Mesodermal cell (in vitro differentiated cells): ENCODE measurements around the gene SSNA1.

ENCODE experiments used
- H3K27ac ChIP-seq: 2 replicates; pipeline ENCODE4 v1.7.0; 2013; ENCODE audit warnings: mild to moderate bottlenecking, low read depth, low read length, moderate library complexity; ENCODE audit not compliant: severe bottlenecking
- H3K36me3 ChIP-seq: 2 replicates; pipeline ENCODE4 v1.7.1; 2013; ENCODE audit warnings: mild to moderate bottlenecking, low read length, moderate library complexity; ENCODE audit not compliant: control insufficient read depth, insufficient read depth
- H3K4me1 ChIP-seq: one replicate; pipeline ENCODE4 v1.7.1; 2013; ENCODE audit warnings: mild to moderate bottlenecking, low read length; ENCODE audit not compliant: insufficient read depth, control insufficient read depth, poor library complexity, severe bottlenecking
- H3K4me3 ChIP-seq: 2 replicates; pipeline ENCODE4 v1.7.0; 2013; ENCODE audit warnings: low read length, control low read depth, mild to moderate bottlenecking; ENCODE audit not compliant: insufficient read depth, poor library complexity, severe bottlenecking; ENCODE audit errors: extremely low read depth
- H3K9me3 ChIP-seq: 2 replicates; pipeline ENCODE4 v1.7.1; 2013; ENCODE audit warnings: mild to moderate bottlenecking, low read length, moderate library complexity; ENCODE audit not compliant: control insufficient read depth
- WGBS, 2 experiments: methylation state at CpG; one replicate each; pipeline ENCODE4 v1.1.5; 2013; ENCODE audit warnings: missing lambda C conversion rate in 2 of 2; ENCODE audit not compliant: insufficient coverage in 2 of 2; 5-methylcytosine and 5-hydroxymethylcytosine counted together

Gene SSNA1

DNA sequence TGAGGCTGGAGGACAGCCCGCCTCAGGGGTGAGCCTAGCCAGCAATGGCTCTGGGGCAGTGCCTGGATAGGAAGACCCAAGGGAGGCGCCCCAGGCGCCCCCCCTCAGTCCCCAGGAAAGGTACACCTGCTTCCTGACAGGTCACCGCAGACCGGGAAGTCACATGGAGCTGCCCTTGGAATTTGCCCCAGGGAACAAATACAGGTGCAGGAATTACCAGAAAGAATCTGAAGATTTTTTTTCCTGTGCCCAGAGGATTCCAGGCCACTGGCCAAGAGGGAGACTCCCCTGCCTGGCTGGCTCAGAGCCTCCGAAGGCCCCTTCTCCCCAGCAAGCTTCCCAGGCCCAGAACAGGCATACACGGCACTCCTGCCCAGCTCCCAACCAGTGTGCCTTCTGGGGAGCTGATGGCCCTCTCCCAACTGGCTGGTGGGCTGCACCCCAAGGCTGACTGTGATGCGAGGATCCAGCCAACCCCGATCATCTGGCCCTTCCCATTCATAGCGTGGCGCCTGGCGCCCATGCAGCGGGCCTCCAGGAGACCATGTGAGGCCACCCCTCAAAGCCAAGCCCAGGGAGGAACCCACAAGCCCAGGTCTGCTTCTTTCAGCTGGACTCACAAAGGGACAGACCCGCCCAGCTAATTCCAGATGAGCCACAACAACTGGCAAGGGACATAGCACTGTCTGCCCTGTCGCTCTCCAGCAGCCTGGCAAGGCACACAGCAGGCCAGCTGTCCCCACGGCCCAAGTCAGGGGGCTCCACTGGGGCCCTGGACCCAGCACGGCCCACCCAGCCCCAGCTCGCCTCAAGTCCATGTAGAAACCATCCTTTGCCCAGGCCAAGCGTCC is 9.8 kb downstream of the SSNA1 start:
- no peaks in the 10 kb centered on the region for H3K36me3 ChIP-seq
- H3K4me1 ChIP-seq = peaks cover 15% of the 10 kb centered on the region
- WGBS, 2 experiments = 93 to 94% methylated on average over 16 to 19 of the region's 19 CpGs
- no peak overlapping the region for H3K4me3 ChIP-seq
- H3K27ac ChIP-seq = no peak overlapping the region
- H3K9me3 ChIP-seq = no peaks in the 10 kb centered on the region

DNA sequence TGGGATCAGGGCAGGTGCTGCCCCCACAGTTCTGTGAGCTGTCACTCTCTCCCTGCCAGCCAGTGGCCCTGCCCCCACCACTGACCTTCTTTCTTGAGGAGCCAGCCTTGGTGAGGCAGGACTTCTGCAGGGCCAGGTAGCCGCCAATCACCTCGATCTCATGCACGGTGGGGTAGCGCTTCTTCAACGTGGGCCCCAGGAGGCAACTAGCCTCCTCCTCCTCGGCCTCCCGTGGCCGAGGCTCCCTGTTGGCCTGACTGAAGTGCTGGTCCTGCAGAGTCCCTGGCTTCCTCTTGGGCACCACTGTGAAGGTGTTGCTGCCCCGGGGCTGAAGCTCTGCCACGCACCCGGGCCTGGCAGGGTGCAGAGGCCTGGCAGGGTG is 10.4 kb downstream of the SSNA1 start:
- peaks cover 15% of the 10 kb centered on the region for H3K4me1 ChIP-seq
- 76 to 84% methylated on average over 8 to 11 of the region's 11 CpGs for WGBS, 2 experiments
- H3K27ac ChIP-seq = no peak overlapping the region
- H3K9me3 ChIP-seq = no peaks in the 10 kb centered on the region
- peak overlapping the region; percentile 46 for H3K4me3 ChIP-seq
- H3K36me3 ChIP-seq = peaks cover 2% of the 10 kb centered on the region

DNA sequence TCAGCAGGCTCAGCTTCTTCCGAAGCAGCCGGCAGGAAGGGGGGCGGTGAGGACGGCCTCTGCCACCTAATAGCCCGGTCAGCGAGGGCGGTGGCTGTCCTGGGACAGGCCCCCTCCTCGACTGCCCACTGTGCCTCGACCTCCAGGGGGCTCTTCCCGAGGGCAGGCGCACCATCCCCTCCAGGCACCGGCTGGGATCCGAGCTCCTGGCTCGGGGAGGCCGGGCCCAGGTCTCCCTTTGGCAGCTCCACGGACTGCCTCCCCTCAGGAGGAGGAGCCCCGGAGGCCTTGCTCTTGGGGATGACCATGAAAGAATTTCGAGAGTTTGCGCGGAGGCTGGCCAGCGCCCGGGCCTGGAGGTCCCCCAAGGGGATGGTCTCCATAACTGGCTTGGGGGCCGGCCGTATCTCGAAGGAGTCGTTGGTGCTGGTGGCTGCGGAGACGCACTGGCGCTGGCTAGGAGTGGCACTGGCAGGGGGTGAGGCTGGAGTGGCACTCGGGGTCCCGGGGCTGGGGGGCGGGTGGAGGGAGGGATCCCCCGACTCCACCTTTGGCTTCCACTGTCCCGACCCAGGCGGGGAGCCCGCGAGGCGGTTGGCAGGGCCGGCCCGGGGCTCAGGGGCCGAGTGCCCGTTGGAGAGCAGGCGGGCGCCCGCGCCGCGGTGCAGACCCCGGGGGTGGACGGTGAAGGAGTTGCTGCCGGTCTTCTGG is 11.1 kb downstream of the SSNA1 start:
- peaks cover 20% of the 10 kb centered on the region for H3K4me1 ChIP-seq
- 23 to 30% methylated on average over 25 to 29 of the region's 51 CpGs for WGBS, 2 experiments

DNA sequence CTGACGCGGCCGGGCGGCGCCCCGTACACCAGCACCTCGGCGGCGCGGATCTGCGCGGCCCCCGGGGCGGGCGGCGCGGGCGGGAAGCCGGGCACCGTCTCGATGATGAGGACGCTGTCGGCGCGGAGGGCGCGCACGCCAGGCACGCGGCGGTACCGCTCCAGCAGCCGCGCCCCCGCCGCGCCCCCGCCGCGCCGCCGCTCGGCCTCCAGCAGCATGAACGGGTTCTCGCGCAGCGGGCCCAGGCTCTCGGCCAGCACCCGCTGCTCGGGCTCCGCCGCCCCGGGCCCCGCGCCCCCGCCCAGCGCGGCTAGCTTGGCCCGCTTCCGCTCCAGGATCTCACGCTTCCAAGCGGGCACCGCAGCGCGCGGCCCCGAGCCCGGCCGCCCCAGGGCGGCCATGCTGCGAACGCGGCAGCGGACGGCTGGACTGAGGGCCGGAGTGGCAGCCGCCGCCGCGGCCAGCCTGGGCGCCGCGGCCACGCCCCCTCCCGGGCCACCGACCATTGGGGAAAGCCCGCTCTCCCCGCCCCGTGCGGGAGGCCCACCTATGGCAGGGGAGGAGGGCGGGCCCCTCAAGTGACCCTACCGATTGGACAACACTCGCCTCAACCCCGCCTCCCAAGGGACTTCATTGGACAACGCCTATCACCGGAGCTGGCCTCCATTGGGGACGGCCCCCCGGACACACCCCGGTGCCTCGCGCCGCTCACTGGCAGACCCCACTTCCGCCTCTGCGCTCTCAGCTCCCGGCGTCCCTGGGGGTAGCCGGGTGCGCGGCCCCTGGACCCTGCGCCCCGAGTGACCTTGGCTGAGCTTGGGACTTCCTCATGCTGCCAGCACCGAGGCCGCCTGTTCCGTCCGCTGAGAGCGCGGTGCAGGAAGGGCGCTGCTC is 12.1 kb downstream of the SSNA1 start, which contains the start of gene TPRN:
Gene TPRN (minus strand): TSS at position 431 of the 894 bp plus-strand sequence. CDS start 30 bp downstream, at position 401.
- H3K9me3 ChIP-seq = no peaks in the 10 kb centered on the region
- 0% methylated on average over 98 to 102 of the region's 118 CpGs for WGBS, 2 experiments
- peak within 1 kb of the TSS; percentile 53 for H3K4me3 ChIP-seq
- H3K36me3 ChIP-seq = peaks cover 7% of the 10 kb centered on the region
- H3K27ac ChIP-seq = peak within 1 kb of the TSS; percentile 23
- peaks cover 22% of the 10 kb centered on the region for H3K4me1 ChIP-seq

More for the DNA sequence above, 11.1 kb downstream of the SSNA1 start:
- no peak overlapping the region for H3K27ac ChIP-seq
- H3K4me3 ChIP-seq = peak overlapping the region; percentile 46
- no peaks in the 10 kb centered on the region for H3K9me3 ChIP-seq
- H3K36me3 ChIP-seq = peaks cover 7% of the 10 kb centered on the region

DNA sequence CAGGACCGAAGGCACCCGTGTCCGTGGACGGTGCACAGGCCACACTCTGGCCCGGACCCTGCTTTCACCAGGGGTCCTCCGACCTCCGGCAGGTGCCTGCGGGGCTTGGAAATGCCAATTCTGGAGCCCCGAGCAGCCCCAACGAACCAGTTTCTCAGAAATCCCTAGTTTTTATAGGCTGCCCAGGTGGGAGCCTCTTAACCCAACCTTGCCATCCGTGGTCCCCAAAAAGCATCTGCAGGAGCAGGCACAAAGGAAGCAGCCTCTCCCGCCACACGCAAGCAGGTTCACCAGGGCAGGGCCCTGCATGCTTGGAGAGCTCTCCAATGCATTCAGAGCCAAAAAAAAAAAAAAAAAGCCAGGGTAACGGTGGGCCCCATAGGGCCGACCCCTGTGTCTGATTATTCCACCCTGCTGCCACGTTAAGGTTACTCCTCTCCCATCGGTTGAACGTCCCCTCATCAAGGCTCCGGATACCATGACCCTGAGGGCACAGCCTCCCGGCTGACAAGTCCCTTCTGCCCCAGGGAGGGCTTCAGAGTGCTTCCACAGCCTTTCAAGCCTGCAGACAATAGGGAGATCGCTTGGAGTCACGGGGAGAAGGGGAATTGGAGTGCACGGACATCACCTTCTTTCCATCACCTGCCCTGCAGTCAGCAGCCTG is 12.9 kb downstream of the SSNA1 start:
- H3K27ac ChIP-seq = peak overlapping the region; percentile 23
- 23 to 25% methylated on average over 22 to 23 of the region's 23 CpGs for WGBS, 2 experiments
- no peaks in the 10 kb centered on the region for H3K9me3 ChIP-seq
- peak overlapping the region; percentile 53 for H3K4me3 ChIP-seq
- H3K4me1 ChIP-seq = peaks cover 25% of the 10 kb centered on the region
- peaks cover 7% of the 10 kb centered on the region for H3K36me3 ChIP-seq

DNA sequence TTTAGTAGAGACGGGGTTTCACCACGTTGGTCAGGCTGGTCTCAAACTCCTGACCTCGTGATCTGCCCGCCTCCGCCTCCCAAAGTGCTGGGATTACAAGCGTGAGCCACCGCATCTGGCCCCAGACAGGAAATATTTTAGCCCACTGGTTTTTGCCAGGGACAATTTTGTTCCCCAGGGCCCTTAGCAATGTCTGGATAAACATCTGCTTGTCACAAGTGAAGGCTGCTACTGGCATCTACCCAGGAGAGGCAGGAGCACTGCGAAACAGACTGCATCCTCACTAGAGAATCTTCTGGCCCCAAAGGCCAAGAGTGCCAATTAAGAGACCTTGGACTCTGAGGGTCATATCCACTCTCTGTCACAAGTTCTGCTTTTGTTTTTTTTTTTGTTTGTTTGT is 14.5 kb downstream of the SSNA1 start:
- H3K9me3 ChIP-seq = no peaks in the 10 kb centered on the region
- no peak overlapping the region for H3K4me3 ChIP-seq
- WGBS, 2 experiments = 88 to 97% methylated on average over 8 of the region's 8 CpGs
- H3K36me3 ChIP-seq = peaks cover 19% of the 10 kb centered on the region
- H3K27ac ChIP-seq = no peak overlapping the region
- peaks cover 32% of the 10 kb centered on the region for H3K4me1 ChIP-seq

DNA sequence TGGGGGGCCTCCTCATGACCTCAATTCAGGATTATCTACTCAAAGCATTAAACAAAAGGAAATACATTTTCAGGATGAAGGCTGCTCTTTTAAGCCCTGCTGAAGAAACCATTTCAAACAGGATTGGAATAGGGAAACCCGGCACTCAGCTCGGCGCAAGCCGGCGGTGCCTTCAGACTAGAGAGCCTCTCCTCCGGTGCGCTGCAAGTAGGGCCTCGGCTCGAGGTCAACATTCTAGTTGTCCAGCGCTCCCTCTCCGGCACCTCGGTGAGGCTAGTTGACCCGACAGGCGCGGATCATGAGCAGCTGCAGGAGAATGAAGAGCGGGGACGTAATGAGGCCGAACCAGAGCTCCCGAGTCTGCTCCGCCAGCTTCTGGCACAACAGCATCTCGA is 16.3 kb downstream of the SSNA1 start:
- H3K36me3 ChIP-seq = peaks cover 27% of the 10 kb centered on the region
- peaks cover 24% of the 10 kb centered on the region for H3K4me1 ChIP-seq
- peak overlapping the region; percentile 96 for H3K4me3 ChIP-seq
- no peaks in the 10 kb centered on the region for H3K9me3 ChIP-seq
- WGBS, 2 experiments = 31% methylated on average over 20 to 21 of the region's 21 CpGs
- H3K27ac ChIP-seq = no peak overlapping the region

DNA sequence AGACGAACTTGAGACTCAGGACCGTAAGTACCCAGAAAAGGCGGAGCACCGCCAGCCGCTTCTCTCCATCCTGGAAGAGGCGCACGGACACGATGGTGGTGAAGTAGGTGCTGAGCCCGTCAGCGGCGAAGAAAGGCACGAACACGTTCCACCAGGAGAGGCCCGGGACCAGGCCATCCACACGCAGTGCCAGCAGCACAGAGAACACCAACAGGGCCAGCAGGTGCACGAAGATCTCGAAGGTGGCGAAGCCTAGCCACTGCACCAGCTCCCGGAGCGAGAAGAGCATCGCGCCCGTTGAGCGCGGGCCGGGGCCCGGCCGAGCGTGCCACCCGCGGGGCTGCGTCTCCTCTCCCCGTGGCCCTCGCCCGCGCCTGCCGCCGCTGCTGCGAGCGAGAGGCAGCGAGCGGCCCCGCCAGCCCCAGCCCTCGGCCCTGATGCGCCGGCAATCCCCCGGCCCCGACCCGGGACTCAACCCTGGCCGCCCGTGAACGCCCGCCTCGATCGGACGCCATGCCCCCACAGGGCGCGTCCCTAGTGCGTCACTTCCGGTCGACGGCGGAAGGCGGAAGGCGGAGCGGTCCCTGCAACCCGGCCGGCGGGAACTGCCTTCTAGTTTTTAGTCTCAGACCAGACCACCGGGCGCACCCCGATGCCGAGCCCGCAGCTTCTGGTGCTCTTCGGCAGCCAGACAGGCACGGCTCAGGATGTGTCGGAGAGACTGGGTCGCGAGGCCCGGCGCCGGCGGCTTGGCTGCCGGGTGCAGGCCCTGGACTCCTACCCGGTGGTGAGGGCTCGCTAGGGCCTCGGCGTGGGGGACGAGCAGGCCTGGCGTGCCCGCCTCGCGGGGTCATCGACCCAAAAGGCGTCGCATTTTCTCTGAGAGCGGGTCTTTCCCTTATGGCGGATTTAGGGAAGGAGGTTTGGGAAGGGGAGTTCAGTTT is 16.9 kb downstream of the SSNA1 start, which contains the start of the genes NDOR1 and TMEM203:
Gene NDOR1 (plus strand): TSS at position 575 of the 944 bp plus-strand sequence. CDS start 78 bp downstream, at position 653.
Gene TMEM203 (minus strand): TSS at position 523 of the 944 bp plus-strand sequence. CDS start 234 bp downstream, at position 289.
- Histone ChIP-seq H3K27ac (peak within 1 kb of the TSS; percentile 45), H3K9me3 (no peaks in the 10 kb centered on the region), H3K4me1 (peaks cover 24% of the 10 kb centered on the region), H3K36me3 (peaks cover 31% of the 10 kb centered on the region), H3K4me3 (peak within 1 kb of the TSS; percentile 96)
- 1% methylated on average over 86 to 98 of the region's 98 CpGs for WGBS, 2 experiments

DNA sequence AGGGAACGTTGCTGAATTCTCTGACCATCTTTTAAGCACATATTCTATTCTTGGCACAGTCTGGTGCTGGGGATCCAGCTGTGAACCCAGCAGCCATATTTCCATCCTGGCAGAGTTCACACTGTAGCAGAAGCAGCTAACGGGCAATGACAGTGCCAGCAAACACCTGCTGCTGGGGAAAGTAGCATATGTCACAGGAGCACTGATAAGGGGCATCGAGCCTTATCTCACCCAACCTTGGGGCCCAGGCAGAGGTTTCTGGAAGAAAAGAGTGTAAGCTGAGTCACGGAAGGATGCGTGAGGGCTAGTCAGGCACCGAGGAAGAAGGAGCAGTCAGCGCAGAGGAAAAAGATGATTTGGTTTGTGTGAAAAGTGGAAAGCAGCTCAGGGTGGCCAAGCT is 18.1 kb downstream of the SSNA1 start:
- Histone ChIP-seq H3K27ac (no peak overlapping the region), H3K9me3 (no peaks in the 10 kb centered on the region), H3K4me3 (peak overlapping the region; percentile 96), H3K4me1 (peaks cover 19% of the 10 kb centered on the region), H3K36me3 (peaks cover 34% of the 10 kb centered on the region)
- WGBS, 2 experiments = 91% methylated on average over 7 of the region's 7 CpGs
